ENCODE results near the gene DCUN1D3.

DNA sequence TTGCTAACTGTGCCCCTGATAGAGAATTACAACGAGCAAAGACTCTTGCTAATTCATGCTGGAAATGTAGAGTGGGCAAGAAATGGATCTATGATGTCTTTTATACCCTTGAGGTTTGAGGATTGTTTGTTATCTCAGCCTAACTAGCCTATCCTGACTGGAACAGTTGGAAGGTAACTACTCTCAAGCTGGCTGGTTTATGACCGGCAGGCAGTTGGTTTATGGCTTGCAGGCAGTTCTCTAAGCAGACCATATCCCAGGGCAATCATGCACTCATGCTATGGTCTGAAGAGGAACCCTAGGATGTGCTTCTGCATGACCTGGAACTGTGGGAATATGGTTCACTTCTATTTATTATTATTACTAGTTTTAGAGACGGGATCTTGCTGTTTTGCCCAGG is 49.5 kb upstream of the DCUN1D3 start:
- no peak for TF ChIP-seq POLR2A (IDR thresholded peaks at IDR 0.05; ENCODE audit: extremely low read depth, insufficient read length)
- TF ChIP-seq, protein P1, sequence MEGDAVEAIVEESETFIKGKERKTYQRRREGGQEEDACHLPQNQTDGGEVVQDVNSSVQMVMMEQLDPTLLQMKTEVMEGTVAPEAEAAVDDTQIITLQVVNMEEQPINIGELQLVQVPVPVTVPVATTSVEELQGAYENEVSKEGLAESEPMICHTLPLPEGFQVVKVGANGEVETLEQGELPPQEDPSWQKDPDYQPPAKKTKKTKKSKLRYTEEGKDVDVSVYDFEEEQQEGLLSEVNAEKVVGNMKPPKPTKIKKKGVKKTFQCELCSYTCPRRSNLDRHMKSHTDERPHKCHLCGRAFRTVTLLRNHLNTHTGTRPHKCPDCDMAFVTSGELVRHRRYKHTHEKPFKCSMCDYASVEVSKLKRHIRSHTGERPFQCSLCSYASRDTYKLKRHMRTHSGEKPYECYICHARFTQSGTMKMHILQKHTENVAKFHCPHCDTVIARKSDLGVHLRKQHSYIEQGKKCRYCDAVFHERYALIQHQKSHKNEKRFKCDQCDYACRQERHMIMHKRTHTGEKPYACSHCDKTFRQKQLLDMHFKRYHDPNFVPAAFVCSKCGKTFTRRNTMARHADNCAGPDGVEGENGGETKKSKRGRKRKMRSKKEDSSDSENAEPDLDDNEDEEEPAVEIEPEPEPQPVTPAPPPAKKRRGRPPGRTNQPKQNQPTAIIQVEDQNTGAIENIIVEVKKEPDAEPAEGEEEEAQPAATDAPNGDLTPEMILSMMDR (IDR thresholded peaks at IDR 0.05; ENCODE audit: low read depth, low read length) = no peak
- TF ChIP-seq, protein P2, sequence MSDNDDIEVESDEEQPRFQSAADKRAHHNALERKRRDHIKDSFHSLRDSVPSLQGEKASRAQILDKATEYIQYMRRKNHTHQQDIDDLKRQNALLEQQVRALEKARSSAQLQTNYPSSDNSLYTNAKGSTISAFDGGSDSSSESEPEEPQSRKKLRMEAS (IDR thresholded peaks at IDR 0.05; ENCODE audit: low read depth, low read length) = no peak
